Trophoblast cell (in vitro differentiated cells and primary cell): ENCODE measurements around the gene FIBP.

Experiments
- DNase-seq, 2 donors: peaks; one replicate each; pipeline ENCODE4 v3.0.0-alpha.2; 2016
- H2AFZ ChIP-seq: 2 replicates; pipeline ENCODE4 v1.6.1; 2013; ENCODE audit warnings: low read length, moderate library complexity, mild to moderate bottlenecking; ENCODE audit not compliant: insufficient read depth, poor library complexity
- H2AK5ac ChIP-seq: 2 replicates; pipeline ENCODE4 v1.6.1; 2013; ENCODE audit warnings: mild to moderate bottlenecking, low read length
- H2BK120ac ChIP-seq: 2 replicates; pipeline ENCODE4 v1.6.1; 2013; ENCODE audit warnings: low read length, mild to moderate bottlenecking, moderate library complexity; ENCODE audit not compliant: insufficient read depth, poor library complexity
- H2BK12ac ChIP-seq: 2 replicates; pipeline ENCODE4 v1.6.1; 2013; ENCODE audit warnings: mild to moderate bottlenecking, low read length, moderate library complexity
- H2BK5ac ChIP-seq: 2 replicates; pipeline ENCODE4 v1.6.1; 2013; ENCODE audit warnings: low read length, low read depth, moderate library complexity, mild to moderate bottlenecking; ENCODE audit not compliant: poor library complexity
- H3K14ac ChIP-seq: 2 replicates; pipeline ENCODE4 v1.6.1; 2013; ENCODE audit warnings: mild to moderate bottlenecking, low read length
- H3K18ac ChIP-seq: 2 replicates; pipeline ENCODE4 v1.6.1; 2013; ENCODE audit warnings: mild to moderate bottlenecking, low read length
- H3K23ac ChIP-seq: 2 replicates; pipeline ENCODE4 v1.6.1; 2013; ENCODE audit warnings: low read length
- H3K27ac ChIP-seq: 2 replicates; pipeline ENCODE4 v1.5.1; 2013; ENCODE audit warnings: low read depth, mild to moderate bottlenecking, inconsistent platforms, low read length, moderate library complexity
- H3K27me3 ChIP-seq: 2 replicates; pipeline ENCODE4 v1.6.1; 2013; ENCODE audit warnings: inconsistent platforms, mild to moderate bottlenecking, low read length, moderate library complexity; ENCODE audit not compliant: insufficient read depth
- H3K36me3 ChIP-seq, 2 experiments: 1 replicate in 1 of 2; 2 replicates in 1 of 2; pipeline ENCODE4 v1.6.1; 2013; ENCODE audit warnings: low read length in 2 of 2, mild to moderate bottlenecking in 2 of 2, moderate library complexity in 1 of 2; ENCODE audit not compliant: insufficient read depth in 2 of 2, control insufficient read depth in 1 of 2
- H3K4ac ChIP-seq: 2 replicates; pipeline ENCODE4 v1.6.1; 2013; ENCODE audit warnings: low read depth, mild to moderate bottlenecking, low read length, moderate library complexity
- H3K4me1 ChIP-seq, 2 experiments: 1 replicate in 1 of 2; 2 replicates in 1 of 2; pipeline ENCODE4 v1.6.1; 2013; ENCODE audit warnings: low read length in 2 of 2, mild to moderate bottlenecking in 2 of 2, moderate library complexity in 1 of 2; ENCODE audit not compliant: insufficient read depth in 2 of 2, control insufficient read depth in 1 of 2
- H3K4me2 ChIP-seq: 2 replicates; pipeline ENCODE4 v1.6.1; 2013; ENCODE audit warnings: inconsistent platforms, mild to moderate bottlenecking, low read length, moderate library complexity
- H3K4me3 ChIP-seq: 2 replicates; pipeline ENCODE4 v1.5.1; 2013; ENCODE audit warnings: mild to moderate bottlenecking, low read depth, low read length, inconsistent platforms
- H3K79me1 ChIP-seq: one replicate; pipeline ENCODE4 v1.6.1; 2013; ENCODE audit warnings: low read length
- H3K79me2 ChIP-seq: 2 replicates; pipeline ENCODE4 v1.6.1; 2013; ENCODE audit warnings: low read length, mild to moderate bottlenecking; ENCODE audit not compliant: control insufficient read depth, insufficient read depth, poor library complexity
- H3K9ac ChIP-seq: 2 replicates; pipeline ENCODE4 v1.6.1; 2013; ENCODE audit warnings: mild to moderate bottlenecking, low read length
- H3K9me3 ChIP-seq: 2 replicates; pipeline ENCODE4 v1.6.1; 2013; ENCODE audit warnings: low read depth, mild to moderate bottlenecking, control low read depth, inconsistent platforms, low read length; ENCODE audit not compliant: insufficient read depth
- H4K12ac ChIP-seq: 2 replicates; pipeline ENCODE4 v1.6.1; 2013; ENCODE audit warnings: low read depth, mild to moderate bottlenecking, low read length, moderate library complexity
- H4K8ac ChIP-seq: 2 replicates; pipeline ENCODE4 v1.6.1; 2013; ENCODE audit warnings: low read depth, mild to moderate bottlenecking, low read length, moderate library complexity
- H4K91ac ChIP-seq: one replicate; pipeline ENCODE4 v1.6.1; 2013; ENCODE audit warnings: low read depth, mild to moderate bottlenecking, low read length, moderate library complexity
- WGBS: extraction: QIAGEN DNeasy Blood & Tissue Kit; methylation state at CpG from one replicate; pipeline ENCODE4 v1.1.7; 2013; ENCODE audit warnings: missing lambda C conversion rate; ENCODE audit not compliant: insufficient read length, insufficient coverage; ENCODE audit errors: extremely low coverage; 5-methylcytosine and 5-hydroxymethylcytosine counted together

FIBP gene

DNA sequence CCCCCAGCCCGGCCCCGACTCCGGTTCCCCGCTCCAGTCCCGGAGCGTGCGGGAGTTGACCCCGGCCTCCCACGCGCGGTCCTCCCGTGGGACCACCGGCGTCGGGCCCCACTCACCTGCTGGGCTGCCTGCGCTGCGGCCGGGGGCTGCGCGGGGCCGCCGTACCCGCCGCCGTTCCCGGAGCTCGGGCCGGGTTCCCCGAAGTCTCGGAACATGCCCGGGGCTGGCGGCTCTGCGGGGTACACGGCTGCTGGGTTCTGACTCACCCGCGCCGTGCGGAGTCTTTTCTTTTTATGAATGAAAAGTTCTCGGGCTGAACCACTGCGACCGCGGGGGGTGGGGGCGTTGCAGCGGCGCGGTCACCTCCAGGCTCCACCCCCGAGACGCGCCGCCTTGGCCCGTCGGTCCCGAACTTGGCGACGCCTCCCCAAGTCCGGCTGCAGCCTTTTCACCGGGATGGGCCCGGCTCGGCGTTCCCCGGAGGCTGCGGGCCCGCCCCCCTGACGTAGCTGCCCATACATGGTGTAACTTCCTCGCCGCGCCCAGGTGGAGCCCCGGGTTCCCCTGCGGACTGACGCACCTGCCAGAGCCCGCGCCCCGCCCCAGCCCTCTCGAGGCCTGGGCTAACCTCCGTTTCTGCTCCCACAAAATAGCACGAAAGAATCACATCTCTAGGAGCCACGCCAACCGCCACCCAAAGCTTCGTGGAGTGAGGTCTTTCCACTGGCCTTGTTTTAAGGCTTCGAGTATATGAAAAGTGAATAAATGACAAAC is 12.0 kb upstream of the FIBP start, which contains the start of gene FOSL1:
Gene FOSL1, minus strand, starts transcription at position 264 of the 774 bp plus-strand sequence. Its CDS starts 49 bp downstream, at position 215.
- Histone ChIP-seq H2BK120ac (peak within 1 kb of the TSS; percentile 85), H4K8ac (peak within 1 kb of the TSS; percentile 89), H3K4me3 (peak within 1 kb of the TSS; percentile 61), H3K27ac (peak within 1 kb of the TSS; percentile 32), H2AK5ac (peak within 1 kb of the TSS; percentile 27), H3K79me2 (peaks cover 8% of the 10 kb centered on the region), H4K91ac (peak within 1 kb of the TSS; percentile 90), H3K18ac (peak within 1 kb of the TSS; percentile 81), H2BK5ac (peak within 1 kb of the TSS; percentile 8), H2AFZ (peak within 1 kb of the TSS; percentile 38), H2BK12ac (peak within 1 kb of the TSS; percentile 21), H3K4me2 (peak within 1 kb of the TSS; percentile 85), H4K12ac (peak within 1 kb of the TSS; percentile 49), H3K4me1 (peaks cover 33 to 38% of the 10 kb centered on the region in 2 experiments), H3K9me3 (no peaks in the 10 kb centered on the region), H3K27me3 (peaks cover 13% of the 10 kb centered on the region), H3K4ac (peak within 1 kb of the TSS; percentile 26), H3K23ac (no peak within 1 kb of the TSS), H3K36me3 (peaks cover 0 to 5% of the 10 kb centered on the region in 2 experiments), H3K9ac (peak within 1 kb of the TSS; percentile 1), H3K14ac (peak within 1 kb of the TSS; percentile 56), H3K79me1 (peaks cover 20% of the 10 kb centered on the region)
- peak; percentile 88 to 92 for DNase-seq
- WGBS, result no CpG with 5 or more reads among the region's 80 CpGs

DNA sequence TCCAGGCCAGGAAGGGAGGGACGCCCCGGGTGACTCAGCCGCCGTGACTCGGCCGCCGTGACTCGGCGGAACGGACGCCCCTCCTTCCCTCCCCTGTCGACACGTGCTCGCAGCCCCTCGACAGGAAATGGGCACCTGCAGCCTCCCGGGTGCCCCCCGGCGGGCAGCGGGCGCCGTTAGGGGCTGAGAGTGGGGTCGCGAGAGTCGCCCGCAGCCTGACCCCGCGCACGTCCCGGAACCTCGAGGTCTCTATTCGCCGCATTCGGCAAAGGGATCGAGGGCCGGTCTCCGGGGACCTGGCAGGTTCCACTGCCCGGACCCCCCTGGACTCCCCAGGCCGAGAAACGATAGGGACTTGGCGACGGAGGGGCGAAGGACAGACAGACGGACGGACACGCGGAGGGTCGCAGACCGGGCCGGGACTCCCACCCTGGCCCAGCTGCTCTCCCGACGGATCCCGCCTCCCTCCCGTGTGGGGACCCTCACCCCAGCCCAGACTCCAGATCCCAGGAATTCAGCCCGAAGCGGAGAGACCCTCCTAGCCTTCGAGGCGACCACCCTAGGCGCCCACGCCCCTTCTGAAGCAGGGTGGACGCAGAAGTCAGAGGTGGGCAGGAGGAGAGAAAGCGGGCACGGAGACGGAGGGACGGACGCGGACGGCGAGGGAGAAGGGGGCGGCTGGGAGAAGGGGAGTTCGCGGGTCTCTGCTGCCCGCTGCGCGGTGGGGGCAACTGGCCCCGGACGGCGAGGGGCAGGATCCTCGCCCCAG is 11.3 kb upstream of the FIBP start:
- Histone ChIP-seq H3K4me2 (peak overlapping the region; percentile 85), H4K8ac (peak overlapping the region; percentile 89), H3K9ac (peak overlapping the region; percentile 1), H2BK120ac (peak overlapping the region; percentile 85), H3K4ac (peak overlapping the region; percentile 26), H3K9me3 (no peaks in the 10 kb centered on the region), H2AK5ac (peak overlapping the region; percentile 27), H3K36me3 (peaks cover 0 to 5% of the 10 kb centered on the region in 2 experiments), H4K12ac (peak overlapping the region; percentile 49), H2AFZ (peak overlapping the region; percentile 38), H2BK12ac (peak overlapping the region; percentile 21), H3K18ac (peak overlapping the region; percentile 81), H3K23ac (no peak overlapping the region), H2BK5ac (peak overlapping the region; percentile 8), H3K27me3 (peaks cover 13% of the 10 kb centered on the region), H4K91ac (peak overlapping the region; percentile 90), H3K4me3 (peak overlapping the region; percentile 61), H3K79me1 (peaks cover 20% of the 10 kb centered on the region), H3K79me2 (peaks cover 8% of the 10 kb centered on the region), H3K4me1 (peaks cover 33 to 38% of the 10 kb centered on the region in 2 experiments), H3K14ac (peak overlapping the region; percentile 56), H3K27ac (peak overlapping the region; percentile 32)
- DNase-seq, result peak; percentile 46 to 61
- WGBS, result no CpG with 5 or more reads among the region's 78 CpGs

DNA sequence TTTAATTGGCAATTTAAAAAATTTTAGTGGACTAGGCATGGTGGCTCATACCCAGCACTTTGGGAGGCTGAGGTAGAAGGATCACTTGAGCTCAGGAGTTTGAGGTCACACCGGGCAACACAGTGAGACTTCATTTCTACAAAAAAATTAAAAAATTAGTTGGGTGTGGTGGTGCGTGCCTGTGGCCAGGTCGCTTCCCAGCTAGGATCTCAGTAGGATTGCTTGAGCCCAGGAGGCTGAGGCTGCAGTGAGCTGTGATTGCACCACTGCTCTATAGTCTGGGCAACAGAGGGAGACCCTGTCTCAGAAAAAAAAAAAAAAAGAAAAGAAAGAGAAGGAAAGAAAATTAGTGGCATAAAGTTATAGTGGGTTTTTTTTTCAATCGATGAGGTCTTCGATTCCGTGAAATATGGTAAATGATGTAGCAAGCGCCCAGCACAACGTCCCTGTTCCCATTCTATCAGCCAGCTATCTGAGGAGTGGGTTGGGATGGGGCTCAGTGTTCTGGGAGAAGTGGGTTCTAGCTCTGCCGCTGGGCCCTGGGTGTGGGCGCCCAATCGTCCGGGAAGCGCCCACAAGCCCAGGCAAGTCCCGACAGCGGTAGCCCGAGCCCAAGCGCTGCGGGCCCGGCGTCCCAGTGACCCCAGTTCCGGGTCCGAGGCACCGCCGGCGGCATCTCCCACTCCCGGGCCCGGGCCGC is 10.5 kb upstream of the FIBP start:
- Histone ChIP-seq H2BK120ac (peak overlapping the region; percentile 85), H3K23ac (no peak overlapping the region), H4K91ac (peak overlapping the region; percentile 90), H2BK5ac (peak overlapping the region; percentile 8), H3K18ac (peak overlapping the region; percentile 81), H3K4me3 (peak overlapping the region; percentile 61), H3K27me3 (peaks cover 13% of the 10 kb centered on the region), H3K9me3 (no peaks in the 10 kb centered on the region), H3K4me1 (peaks cover 33 to 38% of the 10 kb centered on the region in 2 experiments), H3K9ac (no peak overlapping the region), H3K4ac (peak overlapping the region; percentile 80), H3K79me1 (peaks cover 20% of the 10 kb centered on the region), H3K27ac (peak overlapping the region; percentile 32), H2BK12ac (peak overlapping the region; percentile 42), H4K12ac (peak overlapping the region; percentile 49), H2AK5ac (no peak overlapping the region), H3K14ac (peak overlapping the region; percentile 56), H3K36me3 (peaks cover 0 to 5% of the 10 kb centered on the region in 2 experiments), H2AFZ (peak overlapping the region; percentile 38), H3K79me2 (peaks cover 8% of the 10 kb centered on the region), H4K8ac (peak overlapping the region; percentile 89), H3K4me2 (peak overlapping the region; percentile 85)
- no peak for DNase-seq
- no CpG with 5 or more reads among the region's 28 CpGs for WGBS

DNA sequence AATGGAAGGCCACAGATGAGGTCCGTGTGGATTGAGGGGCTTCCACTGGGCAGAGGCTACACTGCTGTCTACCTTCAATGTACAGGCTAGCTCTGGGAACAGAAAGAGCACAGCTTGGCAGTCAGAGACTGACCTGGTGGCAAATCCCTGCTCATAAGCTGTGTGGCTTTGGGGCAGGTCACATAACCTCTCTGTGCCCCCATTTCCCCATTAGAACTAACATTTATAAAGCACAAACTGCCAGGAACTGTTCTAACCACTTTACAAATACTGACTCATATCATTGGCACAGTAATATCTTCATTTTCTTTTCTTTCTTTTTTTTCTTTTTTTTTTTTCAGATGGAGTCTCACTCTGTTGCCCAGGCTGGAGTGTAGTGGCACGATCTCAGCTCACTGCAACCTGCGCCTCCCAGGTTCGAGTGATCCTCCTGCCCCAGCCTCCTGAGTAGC is 8.8 kb upstream of the FIBP start:
- Histone ChIP-seq H3K27me3 (peaks cover 13% of the 10 kb centered on the region), H3K4me1 (peaks cover 20 to 23% of the 10 kb centered on the region in 2 experiments), H3K36me3 (peaks cover 0 to 10% of the 10 kb centered on the region in 2 experiments), H2BK12ac (no peak overlapping the region), H3K23ac (no peak overlapping the region), H2AK5ac (no peak overlapping the region), H4K91ac (no peak overlapping the region), H2BK5ac (no peak overlapping the region), H3K9me3 (no peaks in the 10 kb centered on the region), H4K8ac (no peak overlapping the region), H3K4ac (no peak overlapping the region), H3K27ac (no peak overlapping the region), H3K79me1 (peaks cover 14% of the 10 kb centered on the region), H2AFZ (no peak overlapping the region), H2BK120ac (no peak overlapping the region), H3K4me3 (no peak overlapping the region), H3K9ac (no peak overlapping the region), H3K4me2 (no peak overlapping the region), H3K14ac (no peak overlapping the region), H4K12ac (no peak overlapping the region), H3K79me2 (peaks cover 8% of the 10 kb centered on the region), H3K18ac (no peak overlapping the region)
- no peak for DNase-seq
- no CpG with 5 or more reads among the region's 4 CpGs for WGBS
